HCT116 (cell line): ENCODE results near the gene DMD. TPM values are rescaled to one million over a fixed set of nuclear protein-coding genes. Genes with fewer than 3 reads are reported as not detected.

Experiments used
- ATAC-seq: fragments of 200-7000 bp; cut with Tn5 transposase; 2 replicates; pipeline ENCODE4 v1.9.1; 2020; ENCODE audit warnings: mild to moderate bottlenecking, moderate library complexity
- BruUV-seq: library from RNA; stranded (reverse); fragments of 400-500 nt; replicated peaks from 2 replicates; lab custom pipeline; 2021; lab: Mats Ljungman, UMichigan
- CTCF ChIA-PET: fragments of 300-600 bp; sonication (Branson Sonifier 250); formaldehyde crosslinking; loops from one replicate; lab custom pipeline; 2021; ENCODE audit warnings: antibody characterized with exemption; lab: Charles Lee
- POLR2A ChIA-PET: fragments of 300-600, 350-600 bp; sonication (Branson Sonifier 250); formaldehyde crosslinking; loops from one replicate; lab custom pipeline; 2021; ENCODE audit warnings: antibody characterized with exemption; lab: Charles Lee
- RAD21 ChIA-PET, 2 experiments: fragments of 300-600 bp; sonication (Branson Sonifier 250); formaldehyde crosslinking; loops; one replicate each; lab custom pipeline; 2023; ENCODE audit warnings: low total read pairs in 2 of 2; ENCODE audit not compliant: uncharacterized antibody in 2 of 2, unreplicated experiment in 2 of 2, low non-redundant PET in 1 of 2; lab: Charles Lee
- DNase-seq: peaks from one replicate; pipeline ENCODE4 v3.0.0-alpha.2; 2010; ENCODE audit warnings: low read depth, low spot score
- H2AFZ ChIP-seq: fragments of 200-600 bp; shearing (Covaris generic), sonication (generic); 2 replicates; pipeline ENCODE4 v1.6.1; 2017; ENCODE audit warnings: low read depth, mixed run types, mixed read lengths, antibody characterized with exemption, low read length; ENCODE audit not compliant: poor library complexity, severe bottlenecking
- H3K27ac ChIP-seq: 2 replicates; pipeline ENCODE4 v1.5.1; 2012; ENCODE audit warnings: low read depth, low read length
- H3K27me3 ChIP-seq: fragments of 200-600 bp; sonication (generic); 2 replicates; pipeline ENCODE4 v1.6.1; 2016; ENCODE audit warnings: mixed run types, low read length, mixed read lengths; ENCODE audit not compliant: insufficient read depth
- H3K36me3 ChIP-seq, 2 experiments: fragments of 200-500 bp in 1 of 2; fragments of 200-600 bp in 1 of 2; sonication (Bioruptor generic) in 1 of 2; sonication (generic) in 1 of 2; 2 replicates each; pipeline versions ENCODE4 v1.5.1 to v1.6.1; 2014 to 2016; ENCODE audit warnings: low read length in 2 of 2, inconsistent platforms in 1 of 2, mixed read lengths in 1 of 2, mixed run types in 1 of 2; ENCODE audit not compliant: insufficient read depth in 2 of 2, control insufficient read depth in 1 of 2
- H3K4me1 ChIP-seq, 2 experiments: fragments of 200-600 bp in 1 of 2; sonication (generic) in 1 of 2; 2 replicates each; pipeline versions ENCODE4 v1.5.1 to v1.6.1; 2012 to 2017; ENCODE audit warnings: low read length in 2 of 2, inconsistent platforms in 1 of 2, mild to moderate bottlenecking in 1 of 2, mixed read lengths in 1 of 2, mixed run types in 1 of 2, moderate library complexity in 1 of 2; ENCODE audit not compliant: insufficient read depth in 2 of 2, control insufficient read depth in 1 of 2
- H3K4me2 ChIP-seq: fragments of 200-600 bp; sonication (generic); 2 replicates; pipeline ENCODE4 v1.6.1; 2017; ENCODE audit warnings: mixed run types, low read length, mixed read lengths
- H3K4me3 ChIP-seq, 2 experiments: fragments of 200-600 bp in 1 of 2; sonication (generic) in 1 of 2; replicated peaks in 1 of 2; 2 replicates each; pipeline ENCODE4 v1.5.1; 2011 to 2016; ENCODE audit warnings: low read length in 2 of 2, control low read depth in 1 of 2, low read depth in 1 of 2, mild to moderate bottlenecking in 1 of 2, mixed read lengths in 1 of 2, mixed run types in 1 of 2
- H3K79me2 ChIP-seq: fragments of 200-600 bp; sonication (generic); 2 replicates; pipeline ENCODE4 v1.6.1; 2017; ENCODE audit warnings: mild to moderate bottlenecking, mixed run types, low read length, moderate library complexity, mixed read lengths; ENCODE audit not compliant: insufficient read depth
- H3K9ac ChIP-seq: fragments of 200-600 bp; sonication (generic); 2 replicates; pipeline ENCODE4 v1.6.1; 2016; ENCODE audit warnings: low read length, mixed read lengths
- H3K9me2 ChIP-seq: fragments of 200-600 bp; sonication (generic), shearing (Covaris generic); 2 replicates; pipeline ENCODE4 v1.6.1; 2017; ENCODE audit warnings: mixed run types, mild to moderate bottlenecking, moderate library complexity; ENCODE audit not compliant: insufficient read depth
- H3K9me3 ChIP-seq, 2 experiments: fragments of 200-500 bp in 1 of 2; fragments of 200-600 bp in 1 of 2; sonication (Bioruptor generic) in 1 of 2; sonication (generic) in 1 of 2; 2 replicates each; pipeline ENCODE4 v1.6.1; 2014 to 2017; ENCODE audit warnings: low read length in 2 of 2, mixed read lengths in 2 of 2, inconsistent platforms in 1 of 2, low read depth in 1 of 2, mild to moderate bottlenecking in 1 of 2, mixed run types in 1 of 2, moderate library complexity in 1 of 2; ENCODE audit not compliant: control insufficient read depth in 1 of 2, insufficient read depth in 1 of 2
- H4K20me1 ChIP-seq: fragments of 200-600 bp; sonication (generic), shearing (Covaris generic); 2 replicates; pipeline ENCODE4 v1.6.1; 2017; ENCODE audit warnings: mixed run types, mild to moderate bottlenecking, moderate library complexity; ENCODE audit not compliant: insufficient read depth
- ATF3 ChIP-seq: IDR thresholded peaks from 2 replicates; pipeline ENCODE4 v1.6.1; 2012
- CTCF ChIP-seq, 3 experiments: fragments of 200-600 bp in 1 of 3; sonication (generic) in 1 of 3; IDR thresholded peaks in 2 of 3; conservative IDR thresholded peaks in 1 of 3; 2 replicates each; pipeline ENCODE4 v1.5.1; 2012 to 2017; ENCODE audit warnings: low read depth in 2 of 3, low read length in 2 of 3, antibody characterized with exemption in 1 of 3, borderline replicate concordance in 1 of 3, control low read depth in 1 of 3, mild to moderate bottlenecking in 1 of 3, mixed read lengths in 1 of 3, mixed run types in 1 of 3, moderate library complexity in 1 of 3; ENCODE audit not compliant: insufficient read depth in 1 of 3
- ELF1 ChIP-seq: IDR thresholded peaks from 2 replicates; pipeline ENCODE4 v1.6.1; 2012; ENCODE audit warnings: low read depth, borderline replicate concordance
- FOSL1 ChIP-seq: IDR thresholded peaks from 2 replicates; pipeline ENCODE4 v1.6.1; 2012; ENCODE audit warnings: low read depth
- JUND ChIP-seq: IDR thresholded peaks from 2 replicates; pipeline ENCODE4 v1.6.1; 2012
- POLR2A ChIP-seq: IDR thresholded peaks from 2 replicates; pipeline ENCODE4 v1.7.0; 2011; ENCODE audit warnings: borderline replicate concordance; ENCODE audit not compliant: insufficient read depth, insufficient read length; ENCODE audit errors: extremely low read depth
- POLR2AphosphoS5 ChIP-seq: IDR thresholded peaks from 2 replicates; pipeline ENCODE4 v1.6.1; 2011; ENCODE audit warnings: mild to moderate bottlenecking, low read depth, low read length, moderate library complexity
- SIN3A ChIP-seq: IDR thresholded peaks from 2 replicates; pipeline ENCODE4 v1.6.1; 2012; ENCODE audit warnings: low read depth
- SP1 ChIP-seq: IDR thresholded peaks from 2 replicates; pipeline ENCODE4 v1.6.1; 2012; ENCODE audit warnings: low read depth
- SRF ChIP-seq: IDR thresholded peaks from 2 replicates; pipeline ENCODE4 v1.6.1; 2012; ENCODE audit warnings: low read depth
- YY1 ChIP-seq: IDR thresholded peaks from 2 replicates; pipeline ENCODE4 v1.6.1; 2011; ENCODE audit warnings: low read length, low read depth, moderate library complexity, mild to moderate bottlenecking; ENCODE audit not compliant: insufficient replicate concordance; ENCODE audit errors: extremely low read depth
- ZFX ChIP-seq: fragments of 450-650 bp; IDR thresholded peaks from 2 replicates; pipeline ENCODE4 v1.6.1; 2017
- ZNF274 ChIP-seq: fragments of 200-500 bp; sonication (Bioruptor generic); IDR thresholded peaks from 2 replicates; pipeline ENCODE4 v1.6.1; 2014; ENCODE audit warnings: mild to moderate bottlenecking, low read depth, low read length, inconsistent platforms
- intact Hi-C: fragments of 100-400 bp; cut with micrococcal nuclease; formaldehyde crosslinking; loops from 2 replicates; pipeline ENCODE4 v1.10.0; 2022
- total RNA-seq: library from RNA; stranded (reverse); gene quantifications from one replicate; pipeline ENCODE4 v1.2.1, GENCODE V29; 2021; ENCODE audit not compliant: unreplicated experiment

The DMD gene
- total RNA-seq, 1 experiment from 2014 or later = 0.05 TPM

- POLR2A ChIA-PET = no interaction called here
- Histone ChIP-seq H3K36me3 (no peaks in the 10 kb centered on the region), H2AFZ (no peak overlapping the region), H4K20me1 (no peaks in the 10 kb centered on the region), H3K27me3 (no peaks in the 10 kb centered on the region), H3K4me3 (no peak overlapping the region), H3K27ac (no peak overlapping the region), H3K9ac (no peak overlapping the region), H3K9me3 (no peaks in the 10 kb centered on the region), H3K4me1 (no peaks in the 10 kb centered on the region), H3K9me2 (no peaks in the 10 kb centered on the region), H3K4me2 (no peak overlapping the region), H3K79me2 (no peaks in the 10 kb centered on the region)
- intact Hi-C loops = no loop called here
- RAD21 ChIA-PET = no interaction called here
- CTCF ChIA-PET = no interaction called here
- no peak for ATAC-seq
- TF ChIP-seq ATF3 = no peak
- no peak for TF ChIP-seq FOSL1
- no peak for TF ChIP-seq ZFX
- no peak for TF ChIP-seq YY1
- no peak for TF ChIP-seq POLR2A
- TF ChIP-seq SP1 = no peak
- TF ChIP-seq ELF1 = no peak
- TF ChIP-seq POLR2AphosphoS5 = no peak
- no peak for TF ChIP-seq JUND
- TF ChIP-seq SRF = no peak
- TF ChIP-seq CTCF (IDR thresholded peaks at IDR 0.05 in 2 of 3, conservative IDR thresholded peaks at IDR 0.05 in 1 of 3; ENCODE audit: borderline replicate concordance in 1 of 3, insufficient read depth in 1 of 3, low read depth in 2 of 3, low read length in 2 of 3) = no peak
- no peak for TF ChIP-seq SIN3A
- TF ChIP-seq ZNF274 = no peak
- DNase-seq = no peak
- no TSS peak for BruUV-seq
Measured at GRCh38 chrX:31371956-31372355, 1839.4 kb downstream of the DMD start.
